Ramos (cell line): ENCODE results near the gene SPSB4.

Experiments
- in situ Hi-C: fragments of 300-500 bp; cut with MboI; formaldehyde crosslinking; loops from one replicate; pipeline ENCODE4 v1.14.3; 2022; ENCODE audit warnings: low sequenced_read_pairs; ENCODE audit not compliant: unreplicated experiment

Gene SPSB4

GRCh38 chr3:141052201-141053069 lies 1.3 kb downstream of the SPSB4 start:
- in situ Hi-C loops = no loop called here

- in situ Hi-C loops = no loop called here
Measured at GRCh38 chr3:141055136-141055535, 4.0 kb downstream of the SPSB4 start.

GRCh38 chr3:141055536-141056445 lies 4.6 kb downstream of the SPSB4 start:
- in situ Hi-C loops = no loop called here

GRCh38 chr3:141056751-141057171 lies 5.6 kb downstream of the SPSB4 start:
- in situ Hi-C loops = no loop called here

GRCh38 chr3:141057436-141057835 lies 6.3 kb downstream of the SPSB4 start:
- in situ Hi-C loops = no loop called here

GRCh38 chr3:141057946-141058800 lies 7.0 kb downstream of the SPSB4 start:
- in situ Hi-C loops = no loop called here

- in situ Hi-C loops = no loop called here
Measured at GRCh38 chr3:141058996-141059395, 7.8 kb downstream of the SPSB4 start.

GRCh38 chr3:141059816-141060215 lies 8.7 kb downstream of the SPSB4 start:
- in situ Hi-C loops = no loop called here

- in situ Hi-C loops = no loop called here
Measured at GRCh38 chr3:141060327-141060726, 9.2 kb downstream of the SPSB4 start.

GRCh38 chr3:141063831-141064230 lies 12.7 kb downstream of the SPSB4 start:
- in situ Hi-C loops = no loop called here

- in situ Hi-C loops = no loop called here
Measured at GRCh38 chr3:141064255-141064926, 13.2 kb downstream of the SPSB4 start.

- in situ Hi-C loops = no loop called here
Measured at GRCh38 chr3:141065258-141065657, 14.1 kb downstream of the SPSB4 start.

GRCh38 chr3:141065841-141066805 lies 15.0 kb downstream of the SPSB4 start:
- in situ Hi-C loops = no loop called here

GRCh38 chr3:141067206-141067974 lies 16.2 kb downstream of the SPSB4 start:
- in situ Hi-C loops = no loop called here

GRCh38 chr3:141070229-141070628 lies 19.1 kb downstream of the SPSB4 start:
- in situ Hi-C loops = no loop called here

- in situ Hi-C loops = no loop called here
Measured at GRCh38 chr3:141070727-141071357, 19.7 kb downstream of the SPSB4 start.

GRCh38 chr3:141071681-141072260 lies 20.6 kb downstream of the SPSB4 start:
- in situ Hi-C loops = no loop called here
